Coronary artery (tissue), 2 donors: ENCODE measurements around the gene SSU72.

Source experiments
- DNase-seq: peaks from one replicate; pipeline ENCODE4 v3.0.0-alpha.2; 2017; ENCODE audit warnings: low spot score
- H3K27ac ChIP-seq, 2 donors: fragments of 200-600 bp; sonication (generic); one replicate each; pipeline ENCODE4 v1.5.1; 2016 to 2019
- H3K4me3 ChIP-seq: fragments of 200-600 bp; sonication (generic); 2 replicates; pipeline ENCODE4 v1.5.1; 2016; ENCODE audit warnings: mild to moderate bottlenecking, moderate library complexity
- CTCF ChIP-seq: fragments of 200-600 bp; sonication (generic); IDR thresholded peaks from one replicate; pipeline ENCODE4 v1.5.1; 2019; ENCODE audit warnings: antibody characterized with exemption

Gene SSU72

DNA sequence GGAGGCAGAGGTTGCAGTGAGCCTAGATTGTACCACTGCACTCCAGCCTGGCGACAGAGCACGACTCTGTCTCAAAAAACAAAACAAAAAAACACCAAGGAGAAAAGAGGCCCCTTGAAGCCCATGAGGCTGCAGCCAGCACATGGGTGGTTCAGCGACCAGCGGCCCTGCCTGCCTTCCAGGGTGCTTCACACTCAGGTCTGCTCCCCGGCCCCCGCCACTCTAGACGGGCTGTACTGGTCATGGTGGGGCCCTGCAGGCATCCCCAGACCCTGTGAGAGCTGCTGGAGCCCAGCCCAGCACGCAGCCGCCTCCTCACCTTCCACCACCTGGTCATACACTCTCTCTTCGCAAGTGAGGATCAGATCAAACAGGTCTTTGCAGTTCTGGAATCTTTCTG lies 30.1 kb downstream of the SSU72 start:
- no peak for DNase-seq
- H3K27ac ChIP-seq, result no peak overlapping the region
- no peak overlapping the region for H3K4me3 ChIP-seq
- no peak for TF ChIP-seq CTCF

DNA sequence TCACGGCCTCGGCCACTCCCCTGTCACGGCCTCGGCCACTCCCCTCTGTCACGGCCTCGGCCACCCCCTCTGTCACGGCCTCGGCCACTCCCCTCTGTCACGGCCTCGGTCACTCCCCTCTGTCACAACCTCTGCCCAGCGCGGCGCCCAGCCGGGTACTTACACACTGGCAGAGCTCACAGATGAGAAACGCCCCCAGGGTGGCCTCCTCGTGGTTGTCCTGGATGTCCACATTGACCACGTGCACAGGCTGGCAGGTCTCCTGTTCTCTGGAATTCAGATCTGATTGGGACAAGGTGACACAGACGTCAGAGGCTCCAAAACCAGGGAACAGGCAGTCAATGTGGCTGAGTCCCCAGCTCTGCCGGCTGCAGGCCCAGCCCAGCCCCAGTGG lies 31.0 kb downstream of the SSU72 start:
- no peak for TF ChIP-seq CTCF
- no peak for DNase-seq
- Histone ChIP-seq H3K27ac (no peak overlapping the region), H3K4me3 (no peak overlapping the region)

GRCh38 chr1:1542766-1543705 lies 31.6 kb downstream of the SSU72 start:
- TF ChIP-seq CTCF, result no peak
- DNase-seq, result no peak
- Histone ChIP-seq H3K4me3 (no peak overlapping the region), H3K27ac (no peak overlapping the region)

DNA sequence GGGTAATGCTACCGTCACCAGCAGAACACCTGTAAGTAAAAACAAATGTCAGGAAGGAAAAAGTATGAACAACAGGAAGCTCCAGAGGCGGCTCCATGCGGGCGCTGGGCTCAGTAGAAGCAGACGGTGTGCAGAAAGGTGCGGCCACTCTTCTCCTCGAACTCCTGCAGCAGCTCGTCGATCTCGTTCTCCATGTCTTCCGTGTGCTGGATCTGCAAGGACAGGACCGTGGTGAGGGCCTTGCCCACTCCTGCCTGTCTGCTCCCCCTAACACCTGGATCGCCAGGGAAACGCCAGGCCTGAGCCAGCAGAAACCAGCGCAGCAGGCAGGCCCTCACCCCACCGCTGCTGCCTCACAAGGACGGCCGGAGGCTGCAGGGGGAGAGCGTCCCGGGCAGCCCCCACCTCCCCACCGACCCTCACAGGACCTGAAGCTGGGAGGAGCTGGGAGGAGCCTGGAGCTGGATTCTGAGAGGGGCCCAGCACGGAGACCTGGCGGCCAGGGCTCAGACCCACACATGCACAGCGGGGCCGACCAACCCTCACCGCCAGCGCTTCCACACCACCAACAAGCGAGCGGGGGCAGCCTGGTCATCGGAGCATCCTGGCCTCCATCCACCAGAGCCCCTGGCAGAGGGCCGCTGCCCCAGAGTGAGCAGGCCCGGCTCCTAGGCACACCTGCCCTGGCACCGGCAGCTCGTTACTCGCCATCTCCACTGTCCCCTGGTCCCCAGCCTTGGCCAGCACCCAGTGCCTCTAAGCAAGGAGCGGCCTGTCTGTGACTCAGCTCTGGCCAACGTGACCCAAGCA lies 32.5 kb downstream of the SSU72 start:
- TF ChIP-seq CTCF, result no peak
- no peak overlapping the region for H3K27ac ChIP-seq
- H3K4me3 ChIP-seq, result no peak overlapping the region
- DNase-seq, result no peak

GRCh38 chr1:1540818-1541628 lies 33.6 kb downstream of the SSU72 start:
- H3K27ac ChIP-seq, result peak overlapping the region; percentile 45 to 83
- H3K4me3 ChIP-seq, result peak overlapping the region; percentile 91
- no peak for DNase-seq
- TF ChIP-seq CTCF, result no peak

- Histone ChIP-seq H3K27ac (peak within 1 kb of the TSS; percentile 45 to 83), H3K4me3 (peak within 1 kb of the TSS; percentile 91)
- no peak for TF ChIP-seq CTCF
- peak; percentile 83 for DNase-seq
Measured at GRCh38 chr1:1540090-1540817, 34.4 kb downstream of the SSU72 start, which contains the start of gene TMEM240. Gene TMEM240, minus strand, starts transcription at chr1:1540624. Its CDS starts 278 bp downstream, at chr1:1540346.
